CD4-positive, alpha-beta T cell treated with Interleukin-17A for 4 hours (primary cell): ENCODE data around the gene FAM72B.
A peak's percentile ranks its signal among the peaks of the same experiment; 100 is the strongest.
"Not testable (repeated sequence)": the region's sequence is repeated elsewhere in the genome, so short reads cannot be mapped to it uniquely, and the experiment has no call there.

Experiments used
- DNase-seq: peaks from one replicate; pipeline ENCODE4 v3.0.0-alpha.2; 2020; ENCODE audit warnings: mixed read lengths

FAM72B gene

DNA sequence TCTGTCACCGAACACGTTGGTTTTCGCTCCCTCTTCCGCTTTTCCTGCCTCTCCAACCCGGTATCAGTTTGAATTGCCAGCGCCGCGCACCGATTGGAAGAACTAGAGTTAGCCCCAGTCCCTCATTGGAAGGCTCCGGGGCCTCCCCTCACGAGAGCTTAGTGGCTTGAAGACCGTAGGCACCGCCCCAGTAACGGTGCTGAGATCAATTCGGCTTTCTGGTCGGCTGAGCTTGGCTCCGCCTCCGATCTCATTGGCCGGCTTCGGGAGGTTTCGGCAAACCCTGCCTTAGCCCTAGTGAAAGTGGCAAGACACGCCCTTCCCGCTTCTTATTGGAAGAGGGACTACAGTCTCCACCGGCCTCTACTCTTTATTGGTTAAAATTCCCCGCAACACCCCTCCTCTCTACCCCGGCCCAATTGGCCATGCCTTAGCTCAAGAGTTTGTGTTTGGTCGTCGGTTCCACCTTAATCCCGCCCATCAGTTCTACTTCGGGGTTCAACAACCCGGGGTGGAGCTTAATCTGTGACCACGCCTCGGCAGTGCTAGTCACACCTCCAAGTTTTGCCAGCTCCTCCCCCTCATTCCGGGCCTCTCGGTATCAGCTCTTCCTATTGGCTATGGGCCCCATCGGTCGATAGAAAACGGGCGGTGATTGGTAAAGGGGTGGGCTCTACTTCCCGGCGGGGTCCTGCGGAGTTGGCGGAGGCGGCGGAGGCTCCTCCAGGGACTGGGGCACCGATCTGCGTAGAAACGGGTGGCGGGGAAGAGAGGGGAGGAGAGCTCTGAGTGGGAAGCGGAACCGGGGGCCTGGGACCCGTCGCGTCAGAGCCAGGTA lies at the start of gene FAM72B, which contains the start of gene SRGAP2C:
Gene FAM72B (minus strand): TSS at position 51 of the 838 bp plus-strand sequence. CDS start 851 bp downstream, outside the sequence.
Gene SRGAP2C (plus strand): TSS at position 686 of the 838 bp plus-strand sequence. CDS start 2,472 bp downstream, outside the sequence.
- DNase-seq: peak; percentile 86

DNA sequence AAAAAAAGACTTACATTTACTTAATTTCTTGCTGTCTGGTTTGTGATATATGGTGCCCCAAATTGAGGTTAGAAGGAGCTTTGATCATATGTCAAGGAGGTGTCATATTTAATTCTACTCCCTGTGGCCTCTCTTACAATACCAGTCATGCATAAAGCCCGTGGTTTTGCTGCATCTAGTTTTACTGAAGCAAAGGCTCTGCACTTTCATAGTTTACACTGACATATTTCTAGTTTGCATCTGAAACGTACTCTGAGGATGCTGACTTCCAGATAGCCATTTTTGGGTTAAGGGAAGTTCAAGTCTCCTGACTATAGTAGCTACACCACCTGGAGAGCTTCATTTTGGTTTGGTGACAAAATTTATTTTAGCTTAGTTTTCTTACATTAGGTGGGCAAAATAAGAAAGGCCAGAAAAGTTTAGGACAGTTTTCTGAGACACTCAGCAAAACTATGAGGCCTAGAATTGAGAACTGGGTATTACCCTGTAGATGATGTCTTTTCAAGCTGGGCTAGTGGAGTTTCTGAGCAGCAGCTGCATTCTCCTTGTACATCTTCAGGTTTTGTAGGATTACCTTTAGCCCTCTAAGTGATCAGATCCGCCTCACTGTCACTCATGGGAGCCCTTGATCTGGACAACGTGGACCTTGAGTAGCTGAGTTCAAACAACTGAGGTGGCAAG lies 48.4 kb upstream of the FAM72B start:
- DNase-seq: not testable (repeated sequence)

DNA sequence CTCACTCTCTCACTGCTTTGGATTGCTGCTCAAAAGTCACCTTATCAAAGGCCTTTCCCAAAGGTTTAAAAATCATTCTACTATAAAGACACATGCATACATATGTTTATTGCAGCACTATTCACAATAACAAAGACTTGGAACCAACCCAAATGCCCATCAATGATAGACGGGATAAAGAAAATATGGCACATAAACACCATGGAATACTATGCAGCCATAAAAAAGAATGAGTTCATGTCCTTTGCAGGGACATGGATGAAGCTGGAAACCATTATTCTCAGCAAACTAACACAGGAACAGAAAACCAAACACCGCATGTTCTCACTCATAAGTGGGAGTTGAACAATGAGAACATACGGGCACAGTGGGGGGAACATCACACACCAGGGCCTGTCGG lies 46.5 kb upstream of the FAM72B start:
- DNase-seq: not testable (repeated sequence)

DNA sequence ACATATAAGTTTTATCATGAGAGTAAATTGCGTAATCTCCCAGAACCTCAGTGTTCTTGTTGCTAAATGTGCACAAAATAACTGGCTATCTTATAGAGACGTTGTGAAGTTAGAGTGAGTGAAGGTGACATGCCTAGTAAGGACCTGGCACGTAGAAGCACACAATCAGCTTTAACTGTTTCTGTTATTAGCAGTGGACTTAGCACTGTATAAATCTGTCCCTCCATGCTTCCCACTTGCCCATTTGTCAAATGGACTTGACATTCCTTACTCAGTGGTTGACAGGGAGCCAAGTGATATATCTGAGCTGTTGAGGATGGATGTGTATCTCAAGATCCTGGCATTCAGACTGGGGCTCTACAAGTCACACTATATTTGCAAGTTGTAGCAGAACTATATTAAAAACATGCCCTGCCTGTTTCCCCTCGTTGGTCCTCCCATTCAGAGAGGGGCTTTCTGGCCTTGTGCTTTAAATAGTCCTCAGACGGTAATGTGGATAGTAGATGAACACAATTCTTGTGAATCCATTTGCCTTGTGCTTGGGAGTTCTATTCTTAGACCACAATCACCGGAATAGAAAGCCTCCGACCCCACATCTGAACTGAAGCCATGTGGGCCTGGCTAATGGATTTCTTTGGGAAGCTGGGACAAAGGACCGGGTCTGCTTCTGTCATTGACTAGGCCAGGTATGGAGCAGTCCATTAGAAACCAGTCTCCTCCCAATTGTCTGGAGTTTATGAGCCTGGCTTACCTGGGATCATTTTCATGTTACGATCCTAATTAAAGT lies 43.6 kb upstream of the FAM72B start:
- DNase-seq: not testable (repeated sequence)

DNA sequence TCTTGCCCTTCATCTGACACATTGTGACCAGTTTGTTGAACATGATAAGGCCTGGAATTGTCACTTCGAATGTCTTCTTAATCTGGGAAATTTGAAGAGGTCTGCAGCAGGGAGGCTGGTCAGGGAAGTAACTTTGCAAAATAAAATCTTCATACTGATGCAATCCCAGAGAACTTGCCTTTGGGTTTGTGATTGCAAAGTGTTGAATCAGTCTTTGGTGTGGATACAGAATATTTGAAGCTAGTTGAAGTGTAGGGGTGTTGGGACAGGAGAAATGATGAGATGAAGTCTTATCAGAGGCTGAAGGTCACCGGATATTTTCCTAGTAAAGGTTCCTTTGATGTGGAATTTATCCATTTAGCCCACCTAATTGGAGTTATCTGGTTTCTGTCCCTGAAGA lies 42.8 kb upstream of the FAM72B start:
- DNase-seq: not testable (repeated sequence)

DNA sequence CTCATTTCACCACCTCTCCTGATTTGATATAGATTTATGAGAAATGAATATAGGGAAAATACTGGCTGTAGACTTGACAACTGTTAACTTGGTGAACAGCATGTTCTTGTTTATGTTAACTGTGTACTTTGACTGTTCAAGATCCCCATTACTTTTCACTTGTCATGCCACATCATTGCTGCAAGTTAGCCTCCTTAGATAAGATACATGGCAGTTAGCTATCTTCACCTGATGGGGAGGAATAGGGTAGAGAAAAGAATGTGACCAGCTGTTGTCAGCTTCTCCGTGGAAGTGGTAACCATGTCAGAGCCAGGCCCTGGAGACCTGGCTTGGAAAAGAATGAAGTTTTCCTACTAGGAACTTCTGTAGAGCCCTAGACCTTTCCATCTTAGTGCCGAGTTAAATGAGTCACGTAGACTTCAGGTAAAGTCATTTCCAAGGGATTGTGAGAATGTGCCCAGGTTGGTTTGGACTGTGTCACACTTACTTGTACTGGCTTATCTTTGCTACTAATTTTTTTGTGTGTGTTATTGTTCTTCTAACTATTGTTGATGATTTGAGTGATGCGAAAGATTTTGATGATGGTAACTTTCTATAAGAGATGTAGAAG lies 42.3 kb upstream of the FAM72B start:
- not testable (repeated sequence) for DNase-seq

DNA sequence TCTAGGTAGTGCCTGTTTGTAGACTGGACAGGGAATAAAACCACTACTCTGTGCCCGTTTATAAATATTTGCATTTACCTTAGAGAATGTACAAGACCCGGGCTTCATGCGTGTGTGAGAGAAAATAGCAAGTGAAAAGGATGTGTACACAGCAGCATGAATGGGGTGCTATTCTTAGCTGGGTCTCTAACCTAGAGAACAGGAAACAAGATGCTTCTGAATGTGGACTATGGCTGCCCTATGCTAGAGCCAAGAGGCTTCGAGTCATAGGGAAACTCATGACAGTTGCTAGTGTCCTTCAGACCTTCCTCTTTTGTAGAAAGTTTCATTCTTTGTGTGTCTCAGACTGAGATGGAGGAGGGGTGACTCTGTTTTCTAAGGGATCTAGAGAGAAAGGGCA lies 40.6 kb upstream of the FAM72B start:
- DNase-seq: not testable (repeated sequence)

DNA sequence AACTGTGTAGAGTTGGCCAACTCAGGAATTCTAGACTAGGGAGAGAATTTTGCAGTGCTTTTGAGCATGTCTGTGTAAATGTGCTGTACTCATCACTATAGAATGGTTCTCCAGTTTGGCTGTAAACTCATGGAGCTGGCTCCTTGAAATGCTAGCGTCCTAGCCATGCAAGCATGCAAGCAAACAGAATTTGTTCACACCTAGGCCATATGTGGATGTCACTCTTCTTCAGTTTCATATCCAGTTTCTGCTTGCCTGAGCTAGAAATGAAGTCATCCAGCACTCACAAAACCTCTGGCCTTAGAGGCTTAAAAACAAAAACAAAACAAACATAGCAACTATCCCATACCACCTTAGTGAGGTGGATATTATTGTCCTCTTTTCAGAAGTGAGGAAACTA lies 37.6 kb upstream of the FAM72B start:
- DNase-seq: not testable (repeated sequence)

DNA sequence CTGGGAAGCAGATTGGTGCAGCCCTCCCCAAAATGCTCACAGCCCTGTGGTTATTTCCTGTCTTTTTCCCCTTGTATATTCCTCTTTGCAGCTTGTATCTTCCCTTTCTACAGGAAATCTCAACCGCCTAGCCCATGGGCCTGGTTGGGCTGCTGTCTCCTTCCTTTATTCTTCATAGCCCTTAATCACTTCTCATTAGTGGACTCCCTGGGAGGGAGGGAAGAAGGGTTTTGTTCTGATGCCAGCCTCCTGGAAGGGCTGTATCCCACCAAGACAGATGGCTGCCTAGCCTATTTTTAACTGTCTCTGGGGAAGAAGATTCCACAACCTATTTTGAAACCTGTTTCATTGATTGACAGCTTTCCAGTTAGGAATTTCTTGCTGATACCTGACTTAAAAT lies 32.5 kb upstream of the FAM72B start:
- DNase-seq: not testable (repeated sequence)

DNA sequence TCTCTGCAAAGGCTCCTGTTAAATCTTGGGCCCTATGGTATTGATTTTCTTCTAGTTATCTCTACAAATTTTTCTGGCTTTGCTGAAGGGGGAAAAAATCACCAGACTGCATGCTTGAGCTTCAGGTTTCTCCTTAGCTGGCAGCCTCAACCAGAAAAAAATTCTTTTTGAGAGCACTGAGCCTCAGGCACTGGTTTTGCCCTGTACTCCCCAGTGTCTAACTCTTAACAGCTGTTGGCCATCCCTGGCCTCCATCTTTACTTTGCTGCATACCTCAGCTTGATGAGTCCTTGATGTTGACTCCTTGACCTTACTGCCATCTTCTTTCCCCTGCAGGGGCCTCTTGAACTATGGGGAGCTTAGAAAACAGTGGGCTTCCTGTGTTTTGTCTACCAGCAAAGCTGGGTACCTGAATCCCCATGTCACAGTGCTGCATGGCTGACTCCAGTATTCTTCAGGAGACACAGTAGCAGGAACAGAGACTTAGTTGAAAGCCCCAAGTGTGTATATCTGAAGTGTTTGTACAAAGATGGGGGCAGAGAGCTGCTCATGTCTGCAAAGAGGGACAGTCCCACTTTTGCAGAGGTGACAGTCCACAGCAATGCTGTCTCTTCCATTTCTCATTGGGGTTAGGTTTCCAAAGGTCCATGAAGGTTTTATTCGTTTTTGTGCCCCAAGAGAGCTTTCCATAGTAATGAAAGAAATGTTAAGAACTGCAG lies 31.7 kb upstream of the FAM72B start:
- DNase-seq: not testable (repeated sequence)

DNA sequence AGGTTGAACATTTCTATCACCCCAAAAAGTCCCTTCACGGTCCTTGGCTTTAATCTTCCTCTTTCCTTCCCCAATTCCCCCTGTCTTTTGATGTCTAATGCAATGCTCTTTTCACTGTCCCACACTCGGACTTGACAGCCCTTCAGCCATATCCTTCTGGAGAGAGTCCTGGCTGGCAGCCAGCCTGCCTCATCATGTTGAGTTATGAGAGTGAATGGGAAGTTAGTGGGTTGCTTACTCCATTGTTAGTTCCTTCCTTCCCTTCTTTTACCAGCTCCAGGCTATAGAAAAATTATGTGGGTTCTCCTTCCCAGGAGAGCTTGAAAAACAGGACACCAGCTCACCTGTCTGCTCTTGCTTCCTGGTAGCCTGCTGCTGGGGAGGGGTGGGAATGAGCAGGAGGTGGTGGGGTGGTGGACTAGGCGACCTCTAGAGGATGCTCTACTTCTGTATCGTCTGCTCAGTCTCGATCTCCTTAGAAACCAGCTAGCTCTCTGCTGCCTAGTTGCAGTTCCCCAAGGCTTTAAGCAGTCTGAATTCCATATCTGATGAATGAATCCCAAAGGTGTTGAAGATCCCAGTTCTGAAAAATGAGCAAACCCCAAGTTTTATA lies 30.5 kb upstream of the FAM72B start:
- DNase-seq: not testable (repeated sequence)

DNA sequence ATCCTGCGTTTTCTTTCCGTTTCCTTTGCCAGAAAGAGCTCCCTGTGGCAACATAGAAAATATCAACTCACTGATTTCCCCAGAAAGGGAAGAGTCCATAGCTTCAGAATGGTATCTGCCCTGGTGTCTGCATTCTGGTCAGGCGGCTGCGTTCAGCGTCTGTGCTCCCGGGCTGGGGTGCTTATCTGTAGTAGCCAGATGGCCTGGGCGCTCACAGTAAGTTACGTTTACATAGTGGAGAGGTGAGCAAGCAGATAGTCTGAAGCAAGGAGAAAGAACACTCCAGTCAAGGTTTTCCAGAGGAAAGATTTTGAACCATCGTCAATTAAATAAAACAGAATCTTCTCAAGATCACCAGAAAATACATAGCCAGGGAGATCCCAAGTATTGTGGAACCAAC lies 29.4 kb upstream of the FAM72B start:
- not testable (repeated sequence) for DNase-seq

DNA sequence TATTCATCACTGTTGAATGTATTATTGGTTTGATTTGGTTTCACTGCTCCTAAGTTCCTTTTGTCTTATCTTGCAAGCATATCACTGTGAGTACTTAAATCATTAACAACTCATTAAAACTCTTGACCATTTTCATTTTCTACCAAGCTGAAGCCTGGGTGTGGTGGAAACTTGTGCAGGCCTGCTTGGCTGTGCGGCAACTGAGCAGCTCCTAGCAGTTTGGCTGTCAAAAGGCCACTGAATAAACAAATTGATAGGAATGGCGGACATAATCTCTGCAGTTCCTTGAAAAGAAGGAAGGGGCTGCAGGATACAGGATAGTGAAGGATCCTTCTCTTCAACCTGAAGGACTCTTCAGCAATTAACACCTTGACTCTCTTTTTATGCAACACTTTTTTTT lies 26.6 kb upstream of the FAM72B start:
- not testable (repeated sequence) for DNase-seq

DNA sequence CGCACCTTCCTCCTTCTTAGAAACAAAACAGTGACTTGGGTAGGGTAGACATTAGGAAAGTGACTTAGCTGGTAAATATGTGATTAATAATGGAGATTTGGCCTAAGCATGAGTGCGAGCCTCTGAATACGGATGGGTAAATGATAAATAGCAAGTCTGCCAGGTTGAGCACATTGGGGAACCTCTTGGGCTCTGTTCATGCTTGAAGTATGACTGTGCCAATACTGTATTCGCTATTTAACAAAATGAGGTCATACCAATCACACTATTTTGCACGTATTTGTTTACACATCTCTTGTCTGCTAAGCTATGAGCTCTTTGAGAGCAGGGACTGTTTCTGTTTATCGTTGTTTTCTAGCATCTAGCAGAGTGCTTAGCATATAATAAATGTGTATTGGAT lies 24.2 kb upstream of the FAM72B start:
- DNase-seq: not testable (repeated sequence)

DNA sequence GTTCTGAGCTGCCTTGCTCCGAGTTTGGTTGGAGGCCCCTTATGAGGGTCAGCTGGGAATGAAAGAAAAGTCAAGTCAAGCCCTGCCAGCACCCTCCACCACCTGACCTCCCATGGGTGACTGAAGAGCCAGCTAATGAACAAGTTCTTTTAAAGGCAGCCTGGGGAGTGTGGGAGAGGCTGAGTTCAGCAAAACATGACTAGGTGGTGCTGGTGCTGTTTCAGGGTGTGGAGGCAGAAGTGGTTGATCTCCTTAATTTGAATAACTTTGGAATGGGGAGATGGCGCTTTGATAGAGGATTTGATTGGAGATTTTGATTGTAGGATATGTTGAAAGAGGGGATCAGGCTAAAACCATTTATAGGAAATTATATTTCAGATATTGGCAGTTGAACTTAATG lies 23.2 kb upstream of the FAM72B start:
- not testable (repeated sequence) for DNase-seq

DNA sequence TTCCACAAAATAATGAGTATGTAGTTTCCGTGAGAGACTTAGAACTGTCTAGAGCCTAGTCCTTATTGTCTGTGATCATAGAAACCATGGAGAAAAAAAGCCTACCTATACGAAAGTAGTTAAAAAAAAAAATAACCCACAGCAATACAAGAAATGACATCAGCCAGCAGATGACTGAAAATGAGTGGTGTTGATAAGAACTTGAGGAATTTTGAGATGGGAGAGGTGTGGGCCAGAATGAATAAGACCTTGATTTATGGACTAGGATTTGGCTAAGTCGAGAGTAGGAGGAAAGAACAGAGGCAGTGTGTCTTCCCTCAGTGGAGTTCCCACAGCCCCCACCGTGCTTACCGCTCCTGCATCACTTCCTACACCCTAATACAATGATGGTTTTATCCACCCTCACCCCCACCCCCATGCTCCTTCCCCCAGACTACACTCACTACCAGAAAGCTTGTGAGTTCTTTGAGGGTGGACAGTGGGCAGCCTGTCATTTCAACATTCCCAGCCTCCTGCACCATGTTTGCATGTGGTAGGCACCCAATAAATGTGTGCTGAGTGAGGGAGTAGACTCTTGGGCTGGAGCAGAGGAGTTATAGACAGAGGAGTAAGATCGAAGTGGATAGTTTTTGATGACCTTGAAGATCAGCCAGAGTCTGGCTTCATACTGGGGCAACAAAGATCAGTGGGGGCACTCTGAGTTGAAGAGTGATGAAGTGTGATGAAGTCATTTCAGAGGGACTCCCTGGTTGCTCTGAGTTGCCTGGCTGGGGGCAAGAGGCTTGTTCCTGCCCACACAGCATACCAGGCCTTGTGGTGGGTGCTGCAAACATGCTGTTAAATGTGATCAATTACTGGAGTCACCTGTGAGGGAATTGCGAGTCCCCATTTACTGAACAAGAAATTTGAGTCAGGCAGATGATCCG lies 21.9 kb upstream of the FAM72B start:
- DNase-seq: not testable (repeated sequence)

DNA sequence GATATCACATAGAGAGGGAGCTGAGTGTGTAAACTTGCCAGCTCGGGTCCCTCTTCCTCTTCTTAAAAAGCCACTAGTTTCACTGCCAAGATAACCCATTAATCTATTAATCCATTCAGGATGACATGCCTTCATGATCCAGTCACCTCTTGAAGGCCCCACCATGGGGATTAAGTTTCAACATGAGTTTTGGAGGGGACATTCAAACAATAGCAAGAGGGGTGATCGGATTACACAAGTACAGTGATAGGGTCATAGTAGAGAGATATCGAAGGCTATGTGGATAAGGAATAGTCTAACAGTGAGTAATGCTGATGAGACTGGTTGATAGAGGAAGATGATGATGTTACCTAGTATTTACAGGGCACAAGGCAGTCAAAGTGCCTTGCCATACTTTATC lies 18.8 kb upstream of the FAM72B start:
- not testable (repeated sequence) for DNase-seq

DNA sequence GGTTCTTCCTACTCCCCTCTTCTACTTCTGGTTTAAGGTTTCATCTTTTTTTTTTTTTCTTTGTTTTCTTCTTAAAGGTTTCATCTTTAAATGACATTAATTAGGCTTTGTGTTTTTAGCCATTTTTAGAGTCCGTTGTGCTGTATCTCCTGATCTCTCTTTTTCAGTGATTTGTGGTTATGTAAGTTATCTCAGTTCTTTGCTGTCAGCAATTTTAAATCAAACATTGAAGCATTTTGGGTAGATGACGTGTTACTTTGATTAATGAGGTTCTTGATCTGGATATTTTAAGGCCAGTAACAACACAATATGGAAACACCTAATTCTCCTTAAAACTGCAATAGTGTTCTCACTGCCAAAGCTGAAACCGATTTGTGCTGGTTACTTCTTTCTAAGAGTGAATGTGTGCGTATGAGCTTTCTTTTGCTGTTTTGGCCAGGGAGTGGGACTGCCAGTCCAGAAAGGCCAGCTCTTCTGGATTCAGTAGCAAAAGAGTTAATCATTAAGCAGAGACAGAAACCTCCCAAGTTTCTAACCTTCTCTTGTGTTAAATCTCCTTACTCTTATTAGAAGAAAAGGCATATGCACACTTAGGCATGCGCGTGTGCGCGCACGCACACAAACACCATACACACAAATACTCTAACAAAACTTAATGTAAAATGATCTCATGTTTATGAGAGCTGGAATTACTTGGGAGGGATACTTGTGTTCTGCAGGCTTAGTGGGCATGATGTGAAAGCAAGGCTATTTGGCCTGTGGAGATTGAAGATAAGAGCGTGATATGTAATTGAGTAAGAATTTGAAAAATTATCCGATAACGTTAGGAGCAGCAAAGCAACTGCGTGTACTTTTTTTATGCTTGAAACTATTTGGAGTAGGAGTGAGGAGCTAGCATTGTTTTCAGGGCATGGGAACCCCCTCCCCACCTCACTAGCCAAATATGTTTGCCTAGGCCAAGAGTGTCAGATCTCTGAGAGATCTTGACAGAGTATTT lies 17.1 kb upstream of the FAM72B start:
- not testable (repeated sequence) for DNase-seq

DNA sequence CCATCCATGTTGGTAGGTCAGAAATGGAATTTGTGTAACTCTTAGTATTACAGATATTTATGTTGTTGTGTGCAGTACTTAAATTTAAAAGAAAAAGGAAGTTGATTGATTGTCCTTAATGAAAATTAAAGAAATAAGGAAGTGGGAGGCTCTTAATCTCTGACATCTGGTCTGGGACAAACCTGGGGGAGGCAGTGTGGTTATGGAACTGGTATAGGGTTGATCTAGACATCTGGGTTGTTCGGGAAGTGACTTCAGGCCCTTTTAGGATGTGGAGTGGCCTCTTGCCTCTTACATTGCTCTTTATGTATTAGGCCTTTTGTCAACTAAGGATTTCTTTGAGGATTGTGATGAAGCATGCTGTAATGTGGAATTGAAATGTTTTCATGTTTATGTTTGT lies 16.1 kb upstream of the FAM72B start:
- DNase-seq: not testable (repeated sequence)
